K562 (cell line): ENCODE data around the gene CLUH. TPM values are rescaled to one million over a fixed set of nuclear protein-coding genes. Genes with fewer than 3 reads are reported as not detected.

Experiments
- BRD9 ChIP-seq: fragments of 450-650 bp; IDR thresholded peaks from 2 replicates; pipeline ENCODE4 v1.6.1; 2018; ENCODE audit warnings: low read depth; ENCODE audit not compliant: partially characterized antibody
- CBFA2T2 ChIP-seq: fragments of 450-650 bp; conservative IDR thresholded peaks from 2 replicates; pipeline ENCODE4 v1.6.1; 2017; ENCODE audit warnings: mild to moderate bottlenecking
- CREBBP ChIP-seq: IDR thresholded peaks from one replicate; pipeline ENCODE4 v1.6.1; 2012; ENCODE audit warnings: low read depth, mild to moderate bottlenecking, control low read depth, inconsistent platforms, low read length
- DPF2 ChIP-seq: fragments of 450-650 bp; IDR thresholded peaks from 2 replicates; pipeline ENCODE4 v1.6.1; 2016
- EP300 ChIP-seq: IDR thresholded peaks from 2 replicates; pipeline ENCODE4 v1.6.1; 2012; ENCODE audit warnings: low read length, improper control_type of control experiment
- HOXB6 ChIP-seq: fragments of 250-450 bp; sonication (Bioruptor Pico); IDR thresholded peaks from 2 replicates; pipeline ENCODE4 v1.5.1; 2022; ENCODE audit warnings: mild to moderate bottlenecking, borderline replicate concordance
- IFI16 ChIP-seq: fragments of 250-450 bp; sonication (Bioruptor Pico); IDR thresholded peaks from 2 replicates; pipeline ENCODE4 v2.1.2; 2022; ENCODE audit warnings: mild to moderate bottlenecking, inconsistent platforms
- JUND ChIP-seq, 2 experiments: IDR thresholded peaks; 2 replicates in 1 of 2; 3 replicates in 1 of 2; pipeline ENCODE4 v1.6.1; 2011; ENCODE audit warnings: borderline replicate concordance in 2 of 2, low read depth in 2 of 2, low read length in 2 of 2, improper control_type of control experiment in 1 of 2, missing biosample characterization in 1 of 2, missing genetic modification characterization in 1 of 2, missing genetic modification reagents in 1 of 2
- KLF16 ChIP-seq: IDR thresholded peaks from 2 replicates; pipeline ENCODE4 v1.6.1; 2016; ENCODE audit warnings: antibody characterized with exemption
- NFIC ChIP-seq: fragments of 450-650 bp; IDR thresholded peaks from 2 replicates; pipeline ENCODE4 v1.6.1; 2017; ENCODE audit warnings: mild to moderate bottlenecking, inconsistent platforms
- PCBP2 ChIP-seq: fragments of 200-400 bp; formaldehyde crosslinking; IDR thresholded peaks from 2 replicates; pipeline ENCODE4 v1.6.1; 2018; ENCODE audit warnings: low read length, low read depth, mild to moderate bottlenecking, moderate library complexity; ENCODE audit not compliant: poor library complexity, severe bottlenecking
- PML ChIP-seq: IDR thresholded peaks from 2 replicates; pipeline ENCODE4 v1.6.1; 2012; ENCODE audit warnings: low read length, inconsistent platforms
- PYGO2 ChIP-seq: fragments of 450-650 bp; IDR thresholded peaks from 2 replicates; pipeline ENCODE4 v1.6.1; 2016; ENCODE audit warnings: mild to moderate bottlenecking, missing genetic modification characterization, moderate library complexity, missing compliant biosample characterization
- RBBP5 ChIP-seq: fragments of 200-600 bp; sonication (generic); IDR thresholded peaks from 2 replicates; pipeline ENCODE4 v1.6.1; 2012; ENCODE audit warnings: borderline replicate concordance, mild to moderate bottlenecking, low read length, control low read depth, inconsistent platforms; ENCODE audit not compliant: insufficient read depth, poor library complexity, severe bottlenecking
- RBM25 ChIP-seq: fragments of 200-400 bp; formaldehyde crosslinking; IDR thresholded peaks from 2 replicates; pipeline ENCODE4 v1.6.1; 2018; ENCODE audit warnings: low read length, low read depth, moderate library complexity; ENCODE audit not compliant: severe bottlenecking
- SMAD1 ChIP-seq: fragments of 150-350 bp; IDR thresholded peaks from 2 replicates; pipeline ENCODE4 v1.6.1; 2014; ENCODE audit warnings: low read length, low read depth; ENCODE audit not compliant: partially characterized antibody
- TAL1 ChIP-seq: fragments of 450-650 bp; IDR thresholded peaks from 2 replicates; pipeline ENCODE4 v1.6.1; 2016; ENCODE audit warnings: mild to moderate bottlenecking
- TBL1XR1 ChIP-seq, 2 experiments: IDR thresholded peaks; 2 replicates each; pipeline ENCODE4 v1.6.1; 2012; ENCODE audit warnings: improper control_type of control experiment in 2 of 2, low read length in 2 of 2, mild to moderate bottlenecking in 1 of 2
- TCF3 ChIP-seq: sonication (generic); formaldehyde crosslinking; IDR thresholded peaks from 2 replicates; pipeline ENCODE4 v1.4.0; 2020; ENCODE audit warnings: mild to moderate bottlenecking, missing genetic modification reagents
- TRIM24 ChIP-seq, 2 experiments: fragments of 450-650 bp; IDR thresholded peaks; 2 replicates each; pipeline ENCODE4 v1.6.1; 2016
- ZNF445 ChIP-seq: fragments of 250-450 bp; sonication (Bioruptor Pico); IDR thresholded peaks from 2 replicates; pipeline ENCODE4 v1.4.0; 2020; ENCODE audit warnings: low read depth, mild to moderate bottlenecking, moderate library complexity
- polyA plus RNA-seq, 8 experiments: library from polyadenylated mRNA; depleted of rRNA in 4 of 8; stranded (reverse) in 5 of 8; unstranded in 3 of 8; fragments of >200 nt; fragmentation: Nextera tagmentation in 2 of 8; fragmentation: Illumina TruSeq in 1 of 8; extraction: Ambion mirVana in 2 of 8; extraction: Trizol in 1 of 8; gene quantifications; 2 replicates each; pipeline versions ENCODE4 v1.2.1 to v1.2.3, GENCODE V29; 2011 to 2014; ENCODE audit warnings: inconsistent platforms in 1 of 8, missing spikeins in 1 of 8
- total RNA-seq, 7 experiments: library from RNA; depleted of rRNA in 6 of 7; stranded (reverse); fragments of >200 nt in 6 of 7; fragmentation: Illumina TruSeq in 2 of 7; extraction: Trizol in 2 of 7; gene quantifications; 2 replicates each; pipeline versions ENCODE4 v1.2.1 to v1.2.3, GENCODE V29; 2011 to 2021; ENCODE audit warnings: low replicate concordance in 1 of 7
- TF ChIP-seq, protein P1 (sequence below): conservative IDR thresholded peaks from 2 replicates; pipeline ENCODE4 v1.6.1; 2011; ENCODE audit warnings: low read depth, mild to moderate bottlenecking, low read length; ENCODE audit not compliant: control insufficient read depth
- TF ChIP-seq, protein P2 (sequence below): sonication (generic); formaldehyde crosslinking; IDR thresholded peaks from 2 replicates; pipeline ENCODE4 v1.8.0; 2022; ENCODE audit warnings: mild to moderate bottlenecking, missing genetic modification reagents

CLUH gene
- total and polyA plus RNA-seq, 9 of the 15 experiments (the other 6 are each of a cell fraction or from before 2014, with no cell fraction given): 0.21 to 140 (median 33.2) TPM

DNA sequence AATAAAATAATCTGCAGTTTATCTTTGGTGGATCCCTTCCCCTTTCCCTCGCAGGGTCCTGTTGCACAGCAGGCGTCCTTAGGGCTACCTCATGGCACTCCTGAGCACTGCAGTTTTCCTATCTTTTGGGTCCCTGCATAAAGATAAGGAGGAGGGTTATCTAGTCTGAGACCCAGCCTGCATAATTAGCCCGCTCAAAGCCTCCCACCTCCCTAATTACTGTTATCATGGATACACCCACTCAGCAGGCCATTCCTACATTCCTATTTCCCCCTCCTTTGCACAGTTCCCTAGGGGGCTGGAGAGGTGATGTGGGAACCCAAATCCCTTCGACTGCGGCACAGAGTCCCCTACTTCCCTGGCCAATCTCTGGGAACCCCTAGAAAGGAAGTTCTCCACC lies 5.1 kb upstream of the CLUH start (continued):
- peak; percentile 44; the same call in 1 of the 2 replicates for TF ChIP-seq NFIC
- TF ChIP-seq TAL1: peak; percentile 60
- TF ChIP-seq PYGO2 (tag): no peak
- TF ChIP-seq CREBBP: no peak
- TF ChIP-seq PCBP2: no peak
- TF ChIP-seq KLF16: peak; percentile 86
- peak; percentile 65 for TF ChIP-seq DPF2
- TF ChIP-seq EP300: peak; percentile 55; the same call in 1 of the 2 replicates
- TF ChIP-seq TCF3 (CRISPR knock-in tag): peak; percentile 71
- TF ChIP-seq, protein P1, sequence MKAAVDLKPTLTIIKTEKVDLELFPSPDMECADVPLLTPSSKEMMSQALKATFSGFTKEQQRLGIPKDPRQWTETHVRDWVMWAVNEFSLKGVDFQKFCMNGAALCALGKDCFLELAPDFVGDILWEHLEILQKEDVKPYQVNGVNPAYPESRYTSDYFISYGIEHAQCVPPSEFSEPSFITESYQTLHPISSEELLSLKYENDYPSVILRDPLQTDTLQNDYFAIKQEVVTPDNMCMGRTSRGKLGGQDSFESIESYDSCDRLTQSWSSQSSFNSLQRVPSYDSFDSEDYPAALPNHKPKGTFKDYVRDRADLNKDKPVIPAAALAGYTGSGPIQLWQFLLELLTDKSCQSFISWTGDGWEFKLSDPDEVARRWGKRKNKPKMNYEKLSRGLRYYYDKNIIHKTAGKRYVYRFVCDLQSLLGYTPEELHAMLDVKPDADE: no peak
- TF ChIP-seq IFI16 (CRISPR knock-in tag): no peak
- TF ChIP-seq PML: peak; percentile 30; the same call in 1 of the 2 replicates
- no peak for TF ChIP-seq HOXB6
- TF ChIP-seq CBFA2T2: peak; percentile 76
- TF ChIP-seq RBBP5: no peak
- peak in 1 of 2 experiments; percentile 21; a peak in 1 of 4 replicates for TF ChIP-seq TRIM24 (IDR thresholded peaks at IDR 0.05)
- TF ChIP-seq JUND (IDR thresholded peaks at IDR 0.05; ENCODE audit: borderline replicate concordance, low read depth, low read length): peak; percentile 37; the same call in 1 of the 2 replicates
- no peak; the same call in 2 of the 3 replicates for TF ChIP-seq JUND (tag; IDR thresholded peaks at IDR 0.05; ENCODE audit: borderline replicate concordance, low read depth, low read length)
- no peak for TF ChIP-seq RBM25
- TF ChIP-seq, protein P2, sequence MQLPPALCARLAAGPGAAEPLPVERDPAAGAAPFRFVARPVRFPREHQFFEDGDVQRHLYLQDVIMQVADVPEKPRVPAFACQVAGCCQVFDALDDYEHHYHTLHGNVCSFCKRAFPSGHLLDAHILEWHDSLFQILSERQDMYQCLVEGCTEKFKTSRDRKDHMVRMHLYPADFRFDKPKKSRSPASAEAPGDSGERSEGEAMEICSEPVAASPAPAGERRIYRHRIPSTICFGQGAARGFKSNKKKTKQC (CRISPR knock-in tag): no peak
- no peak for TF ChIP-seq ZNF445 (CRISPR knock-in tag)
- TF ChIP-seq SMAD1: no peak
- TF ChIP-seq TBL1XR1 (IDR thresholded peaks at IDR 0.05; ENCODE audit: low read length in 2 of 2): 0 out of 4 replicates have a peak, but pooled peaks of 1 of the 2 experiments have one; percentile 15
- TF ChIP-seq BRD9: no peak
